ENCODE data around the gene SWAP70.

Gene SWAP70

GRCh38 chr11:9656864-9657263 is 7.0 kb upstream of the SWAP70 start:
- H3K27me3 ChIP-seq (ENCODE audit: low read length): no peaks in the 10 kb centered on the region
- no peaks in the 10 kb centered on the region for H3K79me2 ChIP-seq (ENCODE audit: insufficient read depth, low read length)
- no peak overlapping the region for H3K4me3 ChIP-seq (ENCODE audit: insufficient read depth, low read length, poor library complexity, severe bottlenecking)
- TF ChIP-seq CTCF (IDR thresholded peaks at IDR 0.05; ENCODE audit: insufficient read depth, low read length, poor library complexity, severe bottlenecking) (no peak), EZH2phosphoT487 (conservative IDR thresholded peaks at IDR 0.05; ENCODE audit: low read length) (no peak)
- no peak overlapping the region for H2AFZ ChIP-seq (ENCODE audit: low read depth, low read length, severe bottlenecking)
- H3K36me3 ChIP-seq (ENCODE audit: low read length): no peaks in the 10 kb centered on the region
- no peak overlapping the region for H3K27ac ChIP-seq (ENCODE audit: low read depth, low read length)
- H3K9me3 ChIP-seq (ENCODE audit: insufficient read depth, low read length): no peaks in the 10 kb centered on the region
- H3K4me2 ChIP-seq (ENCODE audit: low read depth, low read length, poor library complexity, severe bottlenecking): no peak overlapping the region
- H4K20me1 ChIP-seq (ENCODE audit: low read depth, low read length): no peaks in the 10 kb centered on the region
- peaks cover 10% of the 10 kb centered on the region for H3F3A ChIP-seq (ENCODE audit: insufficient read depth)
- no peaks in the 10 kb centered on the region for H3K9me2 ChIP-seq (replicated peaks; ENCODE audit: insufficient read depth, low read length)
- H3K9ac ChIP-seq (ENCODE audit: low read length): no peak overlapping the region

- H3K9me3 ChIP-seq (ENCODE audit: insufficient read depth, low read length): no peaks in the 10 kb centered on the region
- no peaks in the 10 kb centered on the region for H4K20me1 ChIP-seq (ENCODE audit: low read depth, low read length)
- H3F3A ChIP-seq (ENCODE audit: insufficient read depth): peaks cover 16% of the 10 kb centered on the region
- no peak overlapping the region for H3K9ac ChIP-seq (ENCODE audit: low read length)
- H3K27me3 ChIP-seq (ENCODE audit: low read length): no peaks in the 10 kb centered on the region
- H3K4me3 ChIP-seq (ENCODE audit: insufficient read depth, low read length, poor library complexity, severe bottlenecking): no peak overlapping the region
- no peak for TF ChIP-seq CTCF (IDR thresholded peaks at IDR 0.05; ENCODE audit: insufficient read depth, low read length, poor library complexity, severe bottlenecking)
- TF ChIP-seq EZH2phosphoT487 (conservative IDR thresholded peaks at IDR 0.05; ENCODE audit: low read length): no peak
- no peaks in the 10 kb centered on the region for H3K9me2 ChIP-seq (replicated peaks; ENCODE audit: insufficient read depth, low read length)
- H3K79me2 ChIP-seq (ENCODE audit: insufficient read depth, low read length): 0 out of 2 replicates have a peak, but pooled peaks cover under 1% of the 10 kb centered on the region
- no peaks in the 10 kb centered on the region for H3K36me3 ChIP-seq (ENCODE audit: low read length)
- no peak overlapping the region for H3K27ac ChIP-seq (ENCODE audit: low read depth, low read length)
- H3K4me2 ChIP-seq (ENCODE audit: low read depth, low read length, poor library complexity, severe bottlenecking): peak overlapping the region; percentile 1
- no peak overlapping the region for H2AFZ ChIP-seq (ENCODE audit: low read depth, low read length, severe bottlenecking)
These were observed 6.3 kb upstream of the SWAP70 start for GRCh38 chr11:9657531-9657930.

- no peak overlapping the region for H3K9ac ChIP-seq (ENCODE audit: low read length)
These were observed 3.0 kb upstream of the SWAP70 start for GRCh38 chr11:9660886-9661285.

More at GRCh38 chr11:9660886-9661285, 3.0 kb upstream of the SWAP70 start:
- no peak for TF ChIP-seq CTCF (IDR thresholded peaks at IDR 0.05; ENCODE audit: insufficient read depth, low read length, poor library complexity, severe bottlenecking)
- TF ChIP-seq EZH2phosphoT487 (conservative IDR thresholded peaks at IDR 0.05; ENCODE audit: low read length): no peak
- H3K36me3 ChIP-seq (ENCODE audit: low read length): peaks cover 11% of the 10 kb centered on the region
- no peaks in the 10 kb centered on the region for H4K20me1 ChIP-seq (ENCODE audit: low read depth, low read length)
- H3F3A ChIP-seq (ENCODE audit: insufficient read depth): peaks cover 42% of the 10 kb centered on the region
- no peaks in the 10 kb centered on the region for H3K27me3 ChIP-seq (ENCODE audit: low read length)
- H3K4me2 ChIP-seq (ENCODE audit: low read depth, low read length, poor library complexity, severe bottlenecking): no peak overlapping the region
- H2AFZ ChIP-seq (ENCODE audit: low read depth, low read length, severe bottlenecking): no peak overlapping the region
- H3K27ac ChIP-seq (ENCODE audit: low read depth, low read length): peak overlapping the region; percentile 97
- H3K4me3 ChIP-seq (ENCODE audit: insufficient read depth, low read length, poor library complexity, severe bottlenecking): no peak overlapping the region
- H3K9me3 ChIP-seq (ENCODE audit: insufficient read depth, low read length): no peaks in the 10 kb centered on the region
- H3K79me2 ChIP-seq (ENCODE audit: insufficient read depth, low read length): peaks cover 30% of the 10 kb centered on the region
- H3K9me2 ChIP-seq (replicated peaks; ENCODE audit: insufficient read depth, low read length): no peaks in the 10 kb centered on the region
